ENCODE data around the gene MYOM1.
"Not testable (repeated sequence)": the region's sequence is repeated elsewhere in the genome, so short reads cannot be mapped to it uniquely, and the experiment has no call there.

MYOM1 gene

DNA sequence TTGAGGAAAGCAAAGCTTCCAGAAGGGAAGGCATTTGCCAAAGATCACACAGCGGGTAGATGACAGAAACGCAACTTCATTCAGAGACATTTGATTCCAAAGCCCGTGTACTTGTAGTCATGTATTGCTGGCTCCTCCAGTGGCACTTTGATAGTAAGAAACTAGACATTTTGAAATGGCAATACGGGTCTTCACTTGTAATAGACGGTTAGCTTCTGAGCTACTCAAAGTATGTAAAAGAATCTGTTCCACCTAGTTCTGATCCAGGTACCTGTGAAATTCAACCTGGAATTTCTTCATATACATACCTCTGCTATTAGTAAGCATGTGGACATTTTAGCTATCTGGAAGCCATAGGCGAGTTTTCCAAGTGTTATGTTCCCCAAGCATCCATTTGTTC, 1.7 kb upstream of the MYOM1 start:
- H3K27me3 ChIP-seq (replicated peaks; ENCODE audit: control insufficient read depth, insufficient read depth, low read length): no peaks in the 10 kb centered on the region
- TF ChIP-seq, protein P1, sequence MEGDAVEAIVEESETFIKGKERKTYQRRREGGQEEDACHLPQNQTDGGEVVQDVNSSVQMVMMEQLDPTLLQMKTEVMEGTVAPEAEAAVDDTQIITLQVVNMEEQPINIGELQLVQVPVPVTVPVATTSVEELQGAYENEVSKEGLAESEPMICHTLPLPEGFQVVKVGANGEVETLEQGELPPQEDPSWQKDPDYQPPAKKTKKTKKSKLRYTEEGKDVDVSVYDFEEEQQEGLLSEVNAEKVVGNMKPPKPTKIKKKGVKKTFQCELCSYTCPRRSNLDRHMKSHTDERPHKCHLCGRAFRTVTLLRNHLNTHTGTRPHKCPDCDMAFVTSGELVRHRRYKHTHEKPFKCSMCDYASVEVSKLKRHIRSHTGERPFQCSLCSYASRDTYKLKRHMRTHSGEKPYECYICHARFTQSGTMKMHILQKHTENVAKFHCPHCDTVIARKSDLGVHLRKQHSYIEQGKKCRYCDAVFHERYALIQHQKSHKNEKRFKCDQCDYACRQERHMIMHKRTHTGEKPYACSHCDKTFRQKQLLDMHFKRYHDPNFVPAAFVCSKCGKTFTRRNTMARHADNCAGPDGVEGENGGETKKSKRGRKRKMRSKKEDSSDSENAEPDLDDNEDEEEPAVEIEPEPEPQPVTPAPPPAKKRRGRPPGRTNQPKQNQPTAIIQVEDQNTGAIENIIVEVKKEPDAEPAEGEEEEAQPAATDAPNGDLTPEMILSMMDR (IDR thresholded peaks at IDR 0.05; ENCODE audit: insufficient read depth, low read length, poor library complexity, severe bottlenecking): no peak
- DNase-seq (ENCODE audit: extremely low read depth, insufficient read length): no peak
- no peak overlapping the region for H3K4me3 ChIP-seq (replicated peaks; ENCODE audit: low read depth, low read length)
- no peaks in the 10 kb centered on the region for H3K36me3 ChIP-seq (ENCODE audit: control insufficient read depth, insufficient read depth, low read length)

DNA sequence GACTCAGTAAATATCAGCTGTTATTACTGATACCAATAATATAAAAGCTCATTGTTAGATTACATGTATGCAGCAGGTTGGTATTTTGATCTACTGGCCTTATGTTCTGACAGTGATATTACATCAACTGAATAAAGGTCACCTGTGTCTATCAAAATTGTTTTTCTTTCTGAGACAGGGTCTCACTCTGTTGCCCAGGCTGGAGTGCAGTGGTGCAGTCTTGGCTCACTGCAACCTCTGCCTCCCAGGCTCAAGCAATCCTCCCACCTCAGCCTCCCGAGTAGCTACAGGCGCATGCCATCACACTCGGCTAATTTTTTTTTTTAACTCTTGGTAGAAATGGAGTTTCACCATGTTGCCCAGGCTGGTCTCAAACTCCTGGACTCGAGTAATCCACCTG, 1.1 kb upstream of the MYOM1 start:
- not testable (repeated sequence) for H3K27me3 ChIP-seq (replicated peaks; ENCODE audit: control insufficient read depth, insufficient read depth, low read length); H3K4me3 ChIP-seq (replicated peaks; ENCODE audit: low read depth, low read length); DNase-seq (ENCODE audit: extremely low read depth, insufficient read length); H3K36me3 ChIP-seq (ENCODE audit: control insufficient read depth, insufficient read depth, low read length)

DNA sequence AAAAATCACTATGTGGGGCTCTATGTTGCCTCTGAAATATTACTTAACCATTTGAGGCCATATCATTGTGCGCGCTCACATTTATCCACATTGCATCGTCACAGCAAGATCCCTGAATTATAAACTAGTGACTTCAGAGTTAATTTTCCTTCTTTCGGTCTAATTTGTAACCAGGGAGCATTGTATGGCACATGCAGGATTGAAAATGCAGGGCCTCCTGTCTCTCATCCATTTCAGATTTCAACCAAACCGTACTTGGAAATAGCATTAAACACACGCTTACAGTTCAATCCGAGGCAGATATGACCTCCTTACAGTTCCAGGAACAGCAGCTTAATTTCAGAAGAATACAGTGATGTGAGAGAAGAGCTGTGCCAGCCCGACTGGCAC, 532 bp downstream of the MYOM1 start:
- Histone ChIP-seq H3K4me3 (replicated peaks; ENCODE audit: low read depth, low read length) (no peak overlapping the region), H3K27me3 (replicated peaks; ENCODE audit: control insufficient read depth, insufficient read depth, low read length) (no peaks in the 10 kb centered on the region), H3K36me3 (ENCODE audit: control insufficient read depth, insufficient read depth, low read length) (no peaks in the 10 kb centered on the region)
- DNase-seq (ENCODE audit: extremely low read depth, insufficient read length): no peak
- TF ChIP-seq, protein P1 (IDR thresholded peaks at IDR 0.05; ENCODE audit: insufficient read depth, low read length, poor library complexity, severe bottlenecking): no peak

DNA sequence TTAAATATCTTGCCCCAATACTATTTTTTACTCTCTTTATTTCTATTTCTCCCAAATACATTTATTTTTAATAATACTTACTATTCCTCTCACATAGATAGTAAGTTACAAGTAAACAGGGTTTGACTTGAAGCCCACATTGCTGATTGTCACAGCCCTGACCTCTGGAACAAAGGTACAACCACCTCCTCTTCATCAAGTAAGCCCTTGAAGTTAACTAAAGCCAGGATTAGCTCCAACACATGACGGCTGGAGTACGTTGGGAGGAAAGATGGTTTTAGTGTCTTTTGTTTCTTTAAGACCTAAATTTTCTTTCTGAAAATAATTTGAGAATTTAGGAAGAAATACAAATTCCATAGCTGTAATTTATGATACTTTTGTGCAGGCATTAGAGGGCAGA, 949 bp downstream of the MYOM1 start:
- DNase-seq (ENCODE audit: extremely low read depth, insufficient read length): no peak
- Histone ChIP-seq H3K4me3 (replicated peaks; ENCODE audit: low read depth, low read length) (no peak overlapping the region), H3K36me3 (ENCODE audit: control insufficient read depth, insufficient read depth, low read length) (no peaks in the 10 kb centered on the region), H3K27me3 (replicated peaks; ENCODE audit: control insufficient read depth, insufficient read depth, low read length) (no peaks in the 10 kb centered on the region)
- TF ChIP-seq, protein P1 (IDR thresholded peaks at IDR 0.05; ENCODE audit: insufficient read depth, low read length, poor library complexity, severe bottlenecking): no peak

DNA sequence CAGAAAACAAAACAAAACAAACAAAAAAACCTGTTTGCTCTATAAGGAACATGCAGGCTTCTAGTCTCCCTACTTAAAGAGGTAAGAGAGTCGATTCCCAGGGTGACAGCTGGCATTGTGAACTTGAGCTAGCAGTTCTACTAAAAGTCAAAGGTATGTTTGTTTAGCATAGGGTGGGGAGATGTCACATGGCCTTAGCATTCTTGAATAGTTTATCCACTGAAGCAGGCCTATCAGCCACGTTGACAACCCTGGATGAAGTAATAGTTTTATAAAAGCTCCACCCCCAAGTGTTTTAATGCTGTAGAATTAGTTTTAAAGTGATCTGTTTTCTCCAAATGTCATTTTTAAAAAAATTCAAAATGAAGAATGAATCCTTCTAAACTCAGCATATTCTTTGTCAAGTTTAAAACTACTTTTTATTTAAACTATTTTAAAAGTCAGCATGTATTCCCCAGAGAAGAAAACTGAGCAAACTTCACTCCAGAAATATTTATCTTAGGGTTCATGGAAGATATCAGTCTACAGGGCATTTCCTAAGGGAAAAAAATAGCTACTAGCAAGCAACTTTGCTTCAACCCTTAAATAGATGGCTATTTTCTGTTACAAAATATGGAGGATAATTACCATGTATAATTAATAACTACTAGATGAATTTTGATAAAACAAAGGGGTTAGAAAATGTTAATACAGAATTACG, 1.7 kb downstream of the MYOM1 start:
- no peaks in the 10 kb centered on the region for H3K36me3 ChIP-seq (ENCODE audit: control insufficient read depth, insufficient read depth, low read length)
- TF ChIP-seq, protein P1 (IDR thresholded peaks at IDR 0.05; ENCODE audit: insufficient read depth, low read length, poor library complexity, severe bottlenecking): no peak
- no peaks in the 10 kb centered on the region for H3K27me3 ChIP-seq (replicated peaks; ENCODE audit: control insufficient read depth, insufficient read depth, low read length)
- no peak for DNase-seq (ENCODE audit: extremely low read depth, insufficient read length)
- H3K4me3 ChIP-seq (replicated peaks; ENCODE audit: low read depth, low read length): no peak overlapping the region

DNA sequence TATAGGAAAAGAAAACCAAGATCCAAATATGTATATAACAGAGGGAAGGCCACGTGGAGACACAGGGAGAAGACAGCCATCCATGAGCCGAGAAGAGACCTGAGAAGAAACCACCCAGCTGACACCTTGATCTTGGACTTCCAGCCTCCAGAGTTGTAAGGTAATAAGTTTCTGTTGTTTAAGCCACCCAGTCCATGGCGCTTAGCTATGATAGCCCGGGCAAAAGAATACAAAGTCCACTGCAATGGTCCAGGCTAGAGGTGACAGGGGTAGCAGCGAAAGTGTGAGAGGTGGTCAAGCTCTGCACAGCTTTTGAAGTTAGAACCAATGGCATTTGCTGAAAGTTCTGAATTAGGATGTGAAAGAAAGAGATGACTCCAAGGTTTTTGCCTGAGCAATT, 2.8 kb downstream of the MYOM1 start:
- Histone ChIP-seq H3K4me3 (replicated peaks; ENCODE audit: low read depth, low read length) (no peak overlapping the region), H3K27me3 (replicated peaks; ENCODE audit: control insufficient read depth, insufficient read depth, low read length) (no peaks in the 10 kb centered on the region), H3K36me3 (ENCODE audit: control insufficient read depth, insufficient read depth, low read length) (no peaks in the 10 kb centered on the region)
- TF ChIP-seq, protein P1 (IDR thresholded peaks at IDR 0.05; ENCODE audit: insufficient read depth, low read length, poor library complexity, severe bottlenecking): no peak
- no peak for DNase-seq (ENCODE audit: extremely low read depth, insufficient read length)
